K562 (cell line): ENCODE measurements around the gene TMEM273. TPM values are rescaled to one million over a fixed set of nuclear protein-coding genes. Genes with fewer than 3 reads are reported as not detected.

ENCODE experiments used
- ATAC-seq: fragments of 200-7000 bp; cut with Tn5 transposase; 3 replicates; pipeline ENCODE4 v1.9.1; 2020; ENCODE audit warnings: moderate library complexity
- BruUV-seq: library from RNA; stranded (reverse); fragments of 400-500 nt; replicated peaks from 2 replicates; lab custom pipeline; 2021; lab: Mats Ljungman, UMichigan
- CTCF ChIA-PET: fragments of 300-600 bp; formaldehyde crosslinking; extraction: SDS; loops from one replicate; lab custom pipeline; 2021; ENCODE audit warnings: low intra/inter-chr PET ratio; lab: Yijun Ruan, JAX
- POLR2A ChIA-PET: fragments of 300-600, 350-650 bp; sonication (Branson Sonifier 250); formaldehyde crosslinking; extraction: SDS; loops from one replicate; lab custom pipeline; 2021; ENCODE audit warnings: antibody characterized with exemption, inconsistent platforms; lab: Yijun Ruan, JAX
- DNase-seq, 4 experiments: peaks; one replicate each; pipeline versions ENCODE4 v3.0.0 to v3.0.0-alpha.2; 2011 to 2018; ENCODE audit warnings: low spot score in 3 of 4, mixed read lengths in 3 of 4; ENCODE audit errors: extremely low read depth in 1 of 4
- FAIRE-seq: peaks from 2 replicates; lab custom pipeline; 2011; peaks lifted over from hg19 to GRCh38; lab: Jason Lieb, UNC
- H2AFZ ChIP-seq: 2 replicates; pipeline ENCODE4 v1.6.0; 2011; ENCODE audit warnings: low read depth, low read length, control low read depth, inconsistent platforms
- H3K27ac ChIP-seq: fragments of 200-600 bp; 3 replicates; pipeline ENCODE4 v1.8.0; 2011; ENCODE audit warnings: low read depth, mild to moderate bottlenecking, control low read depth, inconsistent platforms, low read length, moderate library complexity, mixed read lengths; ENCODE audit errors: extremely low read depth
- H3K27me3 ChIP-seq, 2 experiments: fragments of 300-600 bp in 1 of 2; 2 replicates in 1 of 2; 3 replicates in 1 of 2; pipeline versions ENCODE4 v1.6.0 to v1.8.0; 2011; ENCODE audit warnings: inconsistent platforms in 2 of 2, low read length in 2 of 2, mild to moderate bottlenecking in 1 of 2, mixed read lengths in 1 of 2, moderate library complexity in 1 of 2; ENCODE audit not compliant: control insufficient read depth in 2 of 2, insufficient read depth in 2 of 2
- H3K36me3 ChIP-seq: fragments of 300-600 bp; 3 replicates; pipeline ENCODE4 v1.8.0; 2011; ENCODE audit warnings: mild to moderate bottlenecking, low read length, inconsistent platforms; ENCODE audit not compliant: control insufficient read depth, insufficient read depth
- H3K4me1 ChIP-seq, 2 experiments: fragments of 200-600 bp in 1 of 2; replicated peaks in 1 of 2; 2 replicates in 1 of 2; 3 replicates in 1 of 2; pipeline versions ENCODE4 v1.5.1 to v1.8.0; 2011; ENCODE audit warnings: inconsistent platforms in 2 of 2, low read length in 2 of 2, mild to moderate bottlenecking in 1 of 2, mixed read lengths in 1 of 2, moderate library complexity in 1 of 2; ENCODE audit not compliant: control insufficient read depth in 2 of 2, insufficient read depth in 2 of 2
- H3K4me2 ChIP-seq: 2 replicates; pipeline ENCODE4 v1.6.1; 2011; ENCODE audit warnings: low read length, control low read depth, inconsistent platforms, mixed read lengths; ENCODE audit not compliant: insufficient read depth
- H3K4me3 ChIP-seq: fragments of 200-600 bp; sonication (generic), shearing (Covaris generic); 2 replicates; pipeline ENCODE4 v1.5.1; 2016; ENCODE audit warnings: control low read depth, inconsistent platforms
- H3K79me2 ChIP-seq: fragments of 200-600 bp; 3 replicates; pipeline ENCODE4 v1.8.0; 2011; ENCODE audit warnings: low read length, inconsistent platforms; ENCODE audit not compliant: control insufficient read depth, insufficient read depth
- H3K9ac ChIP-seq, 2 experiments: 2 replicates each; pipeline versions ENCODE4 v1.6.0 to v1.6.1; 2011; ENCODE audit warnings: low read depth in 2 of 2, low read length in 2 of 2, control low read depth in 1 of 2, inconsistent platforms in 1 of 2, mild to moderate bottlenecking in 1 of 2, mixed read lengths in 1 of 2; ENCODE audit not compliant: insufficient read depth in 1 of 2
- H3K9me1 ChIP-seq: one replicate; pipeline ENCODE4 v1.6.0; 2011; ENCODE audit warnings: inconsistent platforms, mild to moderate bottlenecking, low read length, moderate library complexity; ENCODE audit not compliant: control insufficient read depth, insufficient read depth
- H3K9me3 ChIP-seq: replicated peaks from 2 replicates; pipeline ENCODE4 v1.5.1; 2011; ENCODE audit warnings: low read depth, low read length, inconsistent platforms; ENCODE audit not compliant: control insufficient read depth, insufficient read depth
- H4K20me1 ChIP-seq: replicated peaks from 2 replicates; pipeline ENCODE4 v1.6.1; 2011; ENCODE audit warnings: low read length, inconsistent platforms, mixed read lengths; ENCODE audit not compliant: control insufficient read depth, insufficient read depth
- ADNP ChIP-seq: fragments of 200-800 bp; sonication (Bioruptor generic); IDR thresholded peaks from 2 replicates; pipeline ENCODE4 v1.6.1; 2016; ENCODE audit warnings: missing genetic modification characterization, missing compliant biosample characterization
- CC2D1A ChIP-seq: fragments of 450-650 bp; IDR thresholded peaks from 2 replicates; pipeline ENCODE4 v1.6.1; 2017; ENCODE audit warnings: mild to moderate bottlenecking
- CTBP1 ChIP-seq: fragments of 450-650 bp; IDR thresholded peaks from 2 replicates; pipeline ENCODE4 v1.6.1; 2016; ENCODE audit warnings: borderline replicate concordance
- HEY1 ChIP-seq: fragments of 250-450 bp; sonication (Bioruptor Pico); IDR thresholded peaks from 2 replicates; pipeline ENCODE4 v1.5.0; 2020; ENCODE audit warnings: mild to moderate bottlenecking, moderate library complexity, borderline replicate concordance
- HMG20A ChIP-seq: fragments of 450-650 bp; formaldehyde crosslinking; conservative IDR thresholded peaks from 2 replicates; pipeline ENCODE4 v1.4.0; 2020; ENCODE audit warnings: mild to moderate bottlenecking, mixed read lengths
- LEF1 ChIP-seq: fragments of 450-650 bp; IDR thresholded peaks from 2 replicates; pipeline ENCODE4 v1.6.1; 2016; ENCODE audit warnings: mild to moderate bottlenecking
- RAD21 ChIP-seq, 2 experiments: fragments of 250-450 bp in 1 of 2; fragments of 450-650 bp in 1 of 2; sonication (Bioruptor Pico) in 1 of 2; formaldehyde crosslinking in 1 of 2; IDR thresholded peaks in 1 of 2; conservative IDR thresholded peaks in 1 of 2; 2 replicates each; pipeline versions ENCODE4 v1.4.0 to v1.8.0; 2020 to 2022; ENCODE audit warnings: mild to moderate bottlenecking in 2 of 2, moderate library complexity in 1 of 2
- SMARCA4 ChIP-seq: fragments of 450-650 bp; IDR thresholded peaks from 2 replicates; pipeline ENCODE4 v1.6.1; 2016
- SRF ChIP-seq, 2 experiments: fragments of 250-450, 450-650 bp in 1 of 2; sonication (Bioruptor Pico) in 1 of 2; sonication (generic) in 1 of 2; formaldehyde crosslinking; IDR thresholded peaks; 2 replicates each; pipeline versions ENCODE4 v1.5.0 to v1.5.1; 2020 to 2022; ENCODE audit warnings: mild to moderate bottlenecking in 1 of 2, missing genetic modification reagents in 1 of 2
- TRIM24 ChIP-seq, 2 experiments: fragments of 450-650 bp; IDR thresholded peaks; 2 replicates each; pipeline ENCODE4 v1.6.1; 2016
- ZSCAN32 ChIP-seq: fragments of 450-650 bp; formaldehyde crosslinking; IDR thresholded peaks from 2 replicates; pipeline ENCODE4 v1.4.0; 2020; ENCODE audit warnings: mild to moderate bottlenecking, moderate library complexity
- WGBS: fragments of 100-300 bp; shearing (Covaris generic); methylation state at CpG from one replicate; pipeline ENCODE4 v1.1.6; 2016; ENCODE audit warnings: low coverage, mixed read lengths; ENCODE audit not compliant: insufficient coverage; ENCODE audit errors: missing lambda C conversion rate; 5-methylcytosine and 5-hydroxymethylcytosine counted together
- in situ Hi-C: fragments of 300-500 bp; cut with MboI; formaldehyde crosslinking; loops from 4 replicates; pipeline ENCODE4 v1.15.0; 2018; ENCODE audit warnings: inconsistent platforms, mixed read lengths
- intact Hi-C: fragments of 100-400 bp; cut with micrococcal nuclease; formaldehyde crosslinking; loops from 2 replicates; pipeline ENCODE4 v1.14.2; 2022
- polyA plus RNA-seq, 8 experiments: library from polyadenylated mRNA; depleted of rRNA in 4 of 8; stranded (reverse) in 5 of 8; unstranded in 3 of 8; fragments of >200 nt; fragmentation: Nextera tagmentation in 2 of 8; fragmentation: Illumina TruSeq in 1 of 8; extraction: Ambion mirVana in 2 of 8; extraction: Trizol in 1 of 8; gene quantifications; 2 replicates each; pipeline versions ENCODE4 v1.2.1 to v1.2.3, GENCODE V29; 2011 to 2014; ENCODE audit warnings: inconsistent platforms in 1 of 8, missing spikeins in 1 of 8
- total RNA-seq, 7 experiments: library from RNA; depleted of rRNA in 6 of 7; stranded (reverse); fragments of >200 nt in 6 of 7; fragmentation: Illumina TruSeq in 2 of 7; extraction: Trizol in 2 of 7; gene quantifications; 2 replicates each; pipeline versions ENCODE4 v1.2.1 to v1.2.3, GENCODE V29; 2011 to 2021; ENCODE audit warnings: low replicate concordance in 1 of 7
- TF ChIP-seq, protein P1 (sequence below): fragments of 250-450 bp; sonication (Bioruptor Pico); IDR thresholded peaks from 2 replicates; pipeline ENCODE4 v1.5.0; 2020; ENCODE audit warnings: mild to moderate bottlenecking, borderline replicate concordance
- TF ChIP-seq, protein P2 (sequence below): fragments of 150-350 bp; IDR thresholded peaks from 2 replicates; pipeline ENCODE4 v1.6.1; 2014; ENCODE audit warnings: low read depth, mild to moderate bottlenecking, low read length, borderline replicate concordance
- TF ChIP-seq, protein P3 (sequence below): fragments of 450-650 bp; IDR thresholded peaks from 2 replicates; pipeline ENCODE4 v1.6.1; 2018; ENCODE audit not compliant: partially characterized antibody

The TMEM273 gene
- total and polyA plus RNA-seq, 9 of the 15 experiments (the other 6 are each of a cell fraction or from before 2014, with no cell fraction given), result 39.2 to 131 (median 95.6) TPM

- Histone ChIP-seq H3K9ac (no peak overlapping the region), H3K4me3 (no peak overlapping the region), H3K4me1 (peaks cover 8 to 17% of the 10 kb centered on the region in 2 experiments; a peak in 3 of 5 replicates), H3K4me2 (no peak overlapping the region), H3K27me3 (no peaks in the 10 kb centered on the region), H2AFZ (peak overlapping the region; percentile 79), H3K9me1 (no peaks in the 10 kb centered on the region), H4K20me1 (no peaks in the 10 kb centered on the region), H3K36me3 (no peaks in the 10 kb centered on the region), H3K79me2 (no peaks in the 10 kb centered on the region), H3K27ac (no peak overlapping the region), H3K9me3 (no peaks in the 10 kb centered on the region)
- peak; percentile 73 for ATAC-seq
- ChIA-PET POLR2A (interaction anchor here (1.2 kb wide), 3 partner anchors 10 to 77 kb away, joined by 3 to 4 read pairs (median 3); no protein-coding TSS in a partner anchor), CTCF (no interaction called here)
- intact Hi-C loops (loop anchor here (2.0 to 5.0 kb wide), 4 partner anchors 53 to 295 kb away; no protein-coding TSS in a partner anchor), in situ Hi-C loops (no loop called here)
- whole genome bisulfite sequencing, result 9% methylated on average over 2 of the region's 2 CpGs
- DNase-seq, result peak; percentile 50 to 66 (median 59)
- BruUV-seq, result no TSS peak
- peak; percentile 81 for FAIRE-seq
- TF ChIP-seq SRF (CRISPR knock-in tag; IDR thresholded peaks at IDR 0.05) (peak in 1 of 2 experiments; percentile 87; a peak in 1 of 4 replicates), HMG20A (no peak), TRIM24 (IDR thresholded peaks at IDR 0.05) (no peak), CC2D1A (no peak), ZSCAN32 (CRISPR knock-in tag) (no peak), RAD21 (CRISPR knock-in tag; conservative IDR thresholded peaks at IDR 0.05 in 1 of 2, IDR thresholded peaks at IDR 0.05 in 1 of 2) (0 out of 4 replicates have a peak, but pooled peaks of 1 of the 2 experiments have one; percentile 1), SMARCA4 (no peak), CTBP1 (peak; percentile 28; the same call in 1 of the 2 replicates), ADNP (no peak), LEF1 (0 out of 2 replicates have a peak, but pooled peaks have one; percentile 26), HEY1 (CRISPR knock-in tag) (no peak)
- TF ChIP-seq, protein P1, sequence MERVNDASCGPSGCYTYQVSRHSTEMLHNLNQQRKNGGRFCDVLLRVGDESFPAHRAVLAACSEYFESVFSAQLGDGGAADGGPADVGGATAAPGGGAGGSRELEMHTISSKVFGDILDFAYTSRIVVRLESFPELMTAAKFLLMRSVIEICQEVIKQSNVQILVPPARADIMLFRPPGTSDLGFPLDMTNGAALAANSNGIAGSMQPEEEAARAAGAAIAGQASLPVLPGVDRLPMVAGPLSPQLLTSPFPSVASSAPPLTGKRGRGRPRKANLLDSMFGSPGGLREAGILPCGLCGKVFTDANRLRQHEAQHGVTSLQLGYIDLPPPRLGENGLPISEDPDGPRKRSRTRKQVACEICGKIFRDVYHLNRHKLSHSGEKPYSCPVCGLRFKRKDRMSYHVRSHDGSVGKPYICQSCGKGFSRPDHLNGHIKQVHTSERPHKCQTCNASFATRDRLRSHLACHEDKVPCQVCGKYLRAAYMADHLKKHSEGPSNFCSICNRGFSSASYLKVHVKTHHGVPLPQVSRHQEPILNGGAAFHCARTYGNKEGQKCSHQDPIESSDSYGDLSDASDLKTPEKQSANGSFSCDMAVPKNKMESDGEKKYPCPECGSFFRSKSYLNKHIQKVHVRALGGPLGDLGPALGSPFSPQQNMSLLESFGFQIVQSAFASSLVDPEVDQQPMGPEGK (CRISPR knock-in tag), result no peak
- TF ChIP-seq, protein P2, sequence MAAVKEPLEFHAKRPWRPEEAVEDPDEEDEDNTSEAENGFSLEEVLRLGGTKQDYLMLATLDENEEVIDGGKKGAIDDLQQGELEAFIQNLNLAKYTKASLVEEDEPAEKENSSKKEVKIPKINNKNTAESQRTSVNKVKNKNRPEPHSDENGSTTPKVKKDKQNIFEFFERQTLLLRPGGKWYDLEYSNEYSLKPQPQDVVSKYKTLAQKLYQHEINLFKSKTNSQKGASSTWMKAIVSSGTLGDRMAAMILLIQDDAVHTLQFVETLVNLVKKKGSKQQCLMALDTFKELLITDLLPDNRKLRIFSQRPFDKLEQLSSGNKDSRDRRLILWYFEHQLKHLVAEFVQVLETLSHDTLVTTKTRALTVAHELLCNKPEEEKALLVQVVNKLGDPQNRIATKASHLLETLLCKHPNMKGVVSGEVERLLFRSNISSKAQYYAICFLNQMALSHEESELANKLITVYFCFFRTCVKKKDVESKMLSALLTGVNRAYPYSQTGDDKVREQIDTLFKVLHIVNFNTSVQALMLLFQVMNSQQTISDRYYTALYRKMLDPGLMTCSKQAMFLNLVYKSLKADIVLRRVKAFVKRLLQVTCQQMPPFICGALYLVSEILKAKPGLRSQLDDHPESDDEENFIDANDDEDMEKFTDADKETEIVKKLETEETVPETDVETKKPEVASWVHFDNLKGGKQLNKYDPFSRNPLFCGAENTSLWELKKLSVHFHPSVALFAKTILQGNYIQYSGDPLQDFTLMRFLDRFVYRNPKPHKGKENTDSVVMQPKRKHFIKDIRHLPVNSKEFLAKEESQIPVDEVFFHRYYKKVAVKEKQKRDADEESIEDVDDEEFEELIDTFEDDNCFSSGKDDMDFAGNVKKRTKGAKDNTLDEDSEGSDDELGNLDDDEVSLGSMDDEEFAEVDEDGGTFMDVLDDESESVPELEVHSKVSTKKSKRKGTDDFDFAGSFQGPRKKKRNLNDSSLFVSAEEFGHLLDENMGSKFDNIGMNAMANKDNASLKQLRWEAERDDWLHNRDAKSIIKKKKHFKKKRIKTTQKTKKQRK, result no peak
- TF ChIP-seq, protein P3, sequence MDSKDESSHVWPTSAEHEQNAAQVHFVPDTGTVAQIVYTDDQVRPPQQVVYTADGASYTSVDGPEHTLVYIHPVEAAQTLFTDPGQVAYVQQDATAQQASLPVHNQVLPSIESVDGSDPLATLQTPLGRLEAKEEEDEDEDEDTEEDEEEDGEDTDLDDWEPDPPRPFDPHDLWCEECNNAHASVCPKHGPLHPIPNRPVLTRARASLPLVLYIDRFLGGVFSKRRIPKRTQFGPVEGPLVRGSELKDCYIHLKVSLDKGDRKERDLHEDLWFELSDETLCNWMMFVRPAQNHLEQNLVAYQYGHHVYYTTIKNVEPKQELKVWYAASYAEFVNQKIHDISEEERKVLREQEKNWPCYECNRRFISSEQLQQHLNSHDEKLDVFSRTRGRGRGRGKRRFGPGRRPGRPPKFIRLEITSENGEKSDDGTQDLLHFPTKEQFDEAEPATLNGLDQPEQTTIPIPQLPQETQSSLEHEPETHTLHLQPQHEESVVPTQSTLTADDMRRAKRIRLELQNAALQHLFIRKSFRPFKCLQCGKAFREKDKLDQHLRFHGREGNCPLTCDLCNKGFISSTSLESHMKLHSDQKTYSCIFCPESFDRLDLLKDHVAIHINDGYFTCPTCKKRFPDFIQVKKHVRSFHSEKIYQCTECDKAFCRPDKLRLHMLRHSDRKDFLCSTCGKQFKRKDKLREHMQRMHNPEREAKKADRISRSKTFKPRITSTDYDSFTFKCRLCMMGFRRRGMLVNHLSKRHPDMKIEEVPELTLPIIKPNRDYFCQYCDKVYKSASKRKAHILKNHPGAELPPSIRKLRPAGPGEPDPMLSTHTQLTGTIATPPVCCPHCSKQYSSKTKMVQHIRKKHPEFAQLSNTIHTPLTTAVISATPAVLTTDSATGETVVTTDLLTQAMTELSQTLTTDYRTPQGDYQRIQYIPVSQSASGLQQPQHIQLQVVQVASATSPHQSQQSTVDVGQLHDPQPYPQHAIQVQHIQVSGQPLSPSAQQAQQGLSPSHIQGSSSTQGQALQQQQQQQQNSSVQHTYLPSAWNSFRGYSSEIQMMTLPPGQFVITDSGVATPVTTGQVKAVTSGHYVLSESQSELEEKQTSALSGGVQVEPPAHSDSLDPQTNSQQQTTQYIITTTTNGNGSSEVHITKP, result peak; percentile 31
These were observed 29.5 kb upstream of the TMEM273 start for GRCh38 chr10:49217645-49218044.
